DOHH2 (cell line): ENCODE measurements around the gene NAA38.

ENCODE experiments used
- EZH2phosphoT487 ChIP-seq: fragments of 200-600 bp; sonication (generic); IDR thresholded peaks from 2 replicates; pipeline ENCODE4 v1.6.1; 2017; ENCODE audit warnings: borderline replicate concordance, mild to moderate bottlenecking, antibody characterized with exemption, low read length, moderate library complexity, mixed read lengths
- TF ChIP-seq, protein P1 (sequence below): fragments of 200-600 bp; sonication (generic); IDR thresholded peaks from one replicate; pipeline ENCODE4 v1.5.1; 2014; ENCODE audit warnings: antibody characterized with exemption, mild to moderate bottlenecking, low read depth, low read length; ENCODE audit not compliant: poor library complexity, severe bottlenecking

DNA sequence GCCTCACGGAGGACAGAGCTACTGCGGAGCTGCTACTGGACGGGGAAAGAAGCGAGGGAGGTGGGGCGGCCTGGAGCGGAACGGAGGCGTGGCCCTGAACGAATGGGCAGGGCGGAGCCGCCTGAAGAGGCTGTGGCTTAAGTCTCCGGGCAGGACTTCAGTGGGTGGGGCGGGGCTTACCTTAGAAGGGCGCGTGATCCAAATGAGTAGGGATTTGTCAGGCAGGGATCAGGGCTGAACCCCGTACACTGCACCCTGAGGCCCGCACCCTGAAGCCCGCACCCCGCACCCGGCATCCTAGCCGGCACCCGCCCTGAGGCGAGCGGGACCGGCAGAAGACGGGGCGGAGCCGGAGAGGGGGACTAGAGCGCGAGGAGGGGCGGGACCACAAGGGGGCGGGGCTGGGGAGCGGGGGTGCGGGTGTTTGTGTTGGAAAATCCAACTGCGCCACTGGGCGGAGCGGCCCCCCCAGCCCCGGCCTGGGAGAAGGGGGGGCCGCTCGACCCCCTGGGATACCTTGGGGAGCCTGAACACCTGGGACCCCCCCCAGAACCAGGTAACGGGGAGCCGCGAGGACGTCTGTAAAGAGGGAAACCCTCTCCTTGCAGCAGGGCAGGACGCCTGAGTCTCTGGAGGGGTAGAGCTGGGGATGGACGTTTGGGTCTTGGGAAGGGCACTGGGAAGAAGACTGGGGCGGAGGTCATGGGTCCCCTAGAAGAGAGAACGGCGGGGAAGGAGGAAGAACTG is 23.4 kb downstream of the NAA38 start, which contains the start of gene KDM6B:
- TF ChIP-seq, protein P1, sequence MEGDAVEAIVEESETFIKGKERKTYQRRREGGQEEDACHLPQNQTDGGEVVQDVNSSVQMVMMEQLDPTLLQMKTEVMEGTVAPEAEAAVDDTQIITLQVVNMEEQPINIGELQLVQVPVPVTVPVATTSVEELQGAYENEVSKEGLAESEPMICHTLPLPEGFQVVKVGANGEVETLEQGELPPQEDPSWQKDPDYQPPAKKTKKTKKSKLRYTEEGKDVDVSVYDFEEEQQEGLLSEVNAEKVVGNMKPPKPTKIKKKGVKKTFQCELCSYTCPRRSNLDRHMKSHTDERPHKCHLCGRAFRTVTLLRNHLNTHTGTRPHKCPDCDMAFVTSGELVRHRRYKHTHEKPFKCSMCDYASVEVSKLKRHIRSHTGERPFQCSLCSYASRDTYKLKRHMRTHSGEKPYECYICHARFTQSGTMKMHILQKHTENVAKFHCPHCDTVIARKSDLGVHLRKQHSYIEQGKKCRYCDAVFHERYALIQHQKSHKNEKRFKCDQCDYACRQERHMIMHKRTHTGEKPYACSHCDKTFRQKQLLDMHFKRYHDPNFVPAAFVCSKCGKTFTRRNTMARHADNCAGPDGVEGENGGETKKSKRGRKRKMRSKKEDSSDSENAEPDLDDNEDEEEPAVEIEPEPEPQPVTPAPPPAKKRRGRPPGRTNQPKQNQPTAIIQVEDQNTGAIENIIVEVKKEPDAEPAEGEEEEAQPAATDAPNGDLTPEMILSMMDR = no peak
- TF ChIP-seq EZH2phosphoT487 = no peak
